Fibroblast of mammary gland (primary cell): ENCODE measurements around the gene MAVS.

Experiments
- DNase-seq: peaks from one replicate; pipeline ENCODE4 v3.0.0-alpha.2; 2010; ENCODE audit warnings: low read depth
- H3K4me3 ChIP-seq: 2 replicates; pipeline ENCODE4 v1.5.1; 2011; ENCODE audit warnings: low read depth, mild to moderate bottlenecking, low read length, moderate library complexity; ENCODE audit not compliant: control insufficient read depth
- CTCF ChIP-seq: conservative IDR thresholded peaks from 2 replicates; pipeline ENCODE4 v1.5.1; 2011; ENCODE audit warnings: low read depth, low read length, inconsistent platforms; ENCODE audit not compliant: control insufficient read depth, insufficient read depth

MAVS gene

DNA sequence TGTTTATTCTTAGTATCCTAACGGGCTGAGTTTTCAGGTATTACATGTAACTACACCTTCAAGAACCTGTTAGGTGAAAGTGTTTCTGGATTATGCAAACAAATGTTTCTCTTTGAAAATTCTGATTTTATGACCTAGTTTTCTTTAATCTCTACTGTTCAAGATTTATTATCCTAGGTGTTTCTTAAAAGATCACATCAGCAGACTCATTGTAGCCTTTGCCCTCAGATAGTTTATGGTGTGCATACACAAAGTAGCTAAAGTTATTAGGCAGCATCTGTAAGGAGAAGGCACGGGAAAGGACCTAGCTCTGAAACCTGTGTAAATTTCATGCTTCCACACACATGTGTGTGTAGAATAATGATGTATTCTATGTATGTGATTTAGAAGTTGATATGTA, 64.2 kb downstream of the MAVS start:
- DNase-seq: no peak
- no peak for TF ChIP-seq CTCF
- H3K4me3 ChIP-seq: no peak overlapping the region

GRCh38 chr20:3911956-3912355, 65.3 kb downstream of the MAVS start:
- DNase-seq: no peak
- no peak for TF ChIP-seq CTCF
- H3K4me3 ChIP-seq: no peak overlapping the region

DNA sequence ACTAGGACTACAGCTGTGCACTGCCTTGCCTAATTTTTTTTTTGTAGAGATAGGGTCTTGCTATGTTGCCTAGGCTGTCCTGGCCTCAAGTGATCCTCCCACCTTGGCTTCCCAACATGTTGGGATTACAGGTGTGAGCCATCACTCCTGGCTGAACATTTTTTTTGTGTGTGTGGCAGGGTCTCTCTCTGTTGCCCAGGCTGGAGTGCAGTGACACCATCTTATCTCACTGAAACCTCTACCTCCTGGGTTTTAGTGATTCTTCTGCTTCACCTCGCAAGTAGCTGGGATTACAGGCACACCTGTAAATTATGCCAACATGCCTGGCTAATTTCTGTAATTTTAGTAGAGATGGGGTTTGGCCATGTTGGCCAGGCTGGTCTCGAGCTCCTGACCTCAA, 67.8 kb downstream of the MAVS start:
- no peak for DNase-seq
- no peak for TF ChIP-seq CTCF
- H3K4me3 ChIP-seq: no peak overlapping the region

- no peak for TF ChIP-seq CTCF
- no peak for DNase-seq
- no peak overlapping the region for H3K4me3 ChIP-seq
These were observed 69.1 kb downstream of the MAVS start for GRCh38 chr20:3915691-3916090.

DNA sequence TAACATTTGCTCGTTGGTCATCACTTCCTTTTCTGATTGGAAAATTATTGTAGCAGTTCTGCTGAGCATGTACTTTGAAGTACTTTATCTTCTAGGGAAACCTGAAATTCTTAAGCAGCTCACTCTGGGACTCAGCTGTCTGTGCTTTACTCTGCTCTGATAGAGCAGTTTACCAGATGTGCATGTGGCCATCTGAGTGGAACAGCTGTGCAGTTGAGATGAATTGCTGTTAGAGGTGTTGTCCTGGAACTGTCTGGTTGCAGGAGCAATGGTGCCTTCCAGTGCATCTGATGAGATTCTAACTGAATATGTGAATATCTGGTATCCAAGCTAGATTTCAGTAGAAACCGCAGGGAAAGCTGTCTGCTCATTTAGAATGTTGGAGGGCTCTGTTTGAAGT, 69.7 kb downstream of the MAVS start:
- DNase-seq: no peak
- TF ChIP-seq CTCF: no peak
- no peak overlapping the region for H3K4me3 ChIP-seq

DNA sequence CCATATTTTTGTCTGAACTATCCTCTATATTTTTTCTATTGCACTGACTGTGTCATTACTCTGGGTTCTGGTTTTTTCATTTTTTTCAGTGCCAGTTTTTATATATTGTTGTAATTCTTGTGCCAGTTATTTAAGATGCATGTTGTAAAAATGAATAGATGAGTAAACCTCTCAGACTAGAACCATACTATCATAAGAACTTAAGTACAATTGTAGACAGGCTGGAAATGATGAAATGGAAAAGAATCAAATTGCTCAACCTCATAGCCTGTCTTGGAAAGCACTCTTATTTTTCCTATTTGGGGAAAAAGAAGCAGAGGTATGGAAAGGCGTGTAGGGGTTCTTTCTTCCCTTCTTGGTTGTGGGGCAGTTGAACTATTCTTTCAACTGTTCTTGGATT, 72.7 kb downstream of the MAVS start:
- no peak for TF ChIP-seq CTCF
- DNase-seq: peak; percentile 40
- no peak overlapping the region for H3K4me3 ChIP-seq
